HG03066 (cell line): ENCODE results near the gene SLC5A2.

Experiments used
- ATAC-seq: cut with Tn5 transposase; IDR thresholded peaks from one replicate; pipeline ENCODE4 v1.9.1; 2021; ENCODE audit warnings: low read depth; ENCODE audit not compliant: unreplicated experiment

Gene SLC5A2

DNA sequence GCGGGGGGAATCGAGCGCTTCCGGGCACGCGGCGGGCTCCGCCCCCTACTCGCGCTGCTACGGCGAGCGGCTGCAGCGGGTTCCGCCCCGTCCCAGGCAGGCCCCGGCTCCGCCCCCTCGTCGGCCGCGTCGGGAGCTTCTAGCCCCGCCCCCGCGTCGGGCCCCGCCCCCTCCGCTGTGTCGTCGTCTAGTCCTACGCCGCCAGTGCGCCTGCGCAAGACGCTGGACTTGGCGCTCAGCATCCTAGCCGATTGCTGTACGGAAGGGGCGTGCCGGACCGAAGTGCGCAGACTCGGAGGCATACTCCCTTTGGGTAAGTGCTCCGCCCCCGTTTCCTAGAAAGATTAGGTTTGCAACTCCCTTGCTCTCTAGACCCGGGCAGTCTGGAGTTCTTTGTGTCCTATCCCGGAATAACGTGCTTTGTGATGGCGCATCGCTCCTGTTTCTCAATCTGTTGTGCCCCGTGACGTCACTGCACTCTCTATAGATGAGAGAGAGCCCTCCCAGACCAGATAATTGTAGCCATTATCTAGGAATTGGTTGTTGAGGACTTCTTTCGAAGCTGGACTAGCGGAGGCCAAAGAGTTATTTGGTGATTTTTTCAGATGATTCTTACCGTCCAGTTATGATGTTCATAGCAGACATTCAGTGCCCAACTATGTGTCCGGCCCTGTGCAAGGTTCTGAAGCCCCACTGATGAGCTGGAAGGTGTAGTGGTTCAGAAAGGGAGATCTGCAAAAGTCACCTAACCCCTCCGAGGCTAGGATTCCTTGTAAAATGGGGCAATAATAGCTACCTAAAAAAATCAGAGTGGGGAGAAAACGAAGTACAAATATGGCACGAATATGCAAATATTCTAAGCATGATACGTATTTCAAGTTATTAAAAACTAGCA lies 23.0 kb upstream of the SLC5A2 start:
- ATAC-seq = peak; percentile 55

DNA sequence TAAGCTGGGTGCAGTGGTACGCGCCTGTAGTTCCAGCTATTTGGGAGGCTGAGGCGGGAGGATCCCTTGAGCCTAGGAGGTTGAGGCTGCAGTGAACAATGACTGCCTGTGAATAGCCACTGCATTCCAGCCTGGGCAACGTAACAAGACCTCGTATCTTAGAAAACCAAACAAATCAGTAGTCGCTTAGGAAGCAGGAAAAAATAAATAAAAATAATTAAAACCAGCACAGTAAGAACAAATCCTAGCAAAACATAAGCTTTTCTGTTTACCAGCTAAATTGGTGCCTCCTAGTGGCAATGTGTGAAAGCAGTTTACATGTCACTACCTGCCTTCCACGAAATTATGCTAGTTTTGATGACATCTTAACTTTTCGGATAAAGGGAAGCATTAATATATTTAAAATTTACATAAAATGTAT lies 22.3 kb upstream of the SLC5A2 start:
- no peak for ATAC-seq

DNA sequence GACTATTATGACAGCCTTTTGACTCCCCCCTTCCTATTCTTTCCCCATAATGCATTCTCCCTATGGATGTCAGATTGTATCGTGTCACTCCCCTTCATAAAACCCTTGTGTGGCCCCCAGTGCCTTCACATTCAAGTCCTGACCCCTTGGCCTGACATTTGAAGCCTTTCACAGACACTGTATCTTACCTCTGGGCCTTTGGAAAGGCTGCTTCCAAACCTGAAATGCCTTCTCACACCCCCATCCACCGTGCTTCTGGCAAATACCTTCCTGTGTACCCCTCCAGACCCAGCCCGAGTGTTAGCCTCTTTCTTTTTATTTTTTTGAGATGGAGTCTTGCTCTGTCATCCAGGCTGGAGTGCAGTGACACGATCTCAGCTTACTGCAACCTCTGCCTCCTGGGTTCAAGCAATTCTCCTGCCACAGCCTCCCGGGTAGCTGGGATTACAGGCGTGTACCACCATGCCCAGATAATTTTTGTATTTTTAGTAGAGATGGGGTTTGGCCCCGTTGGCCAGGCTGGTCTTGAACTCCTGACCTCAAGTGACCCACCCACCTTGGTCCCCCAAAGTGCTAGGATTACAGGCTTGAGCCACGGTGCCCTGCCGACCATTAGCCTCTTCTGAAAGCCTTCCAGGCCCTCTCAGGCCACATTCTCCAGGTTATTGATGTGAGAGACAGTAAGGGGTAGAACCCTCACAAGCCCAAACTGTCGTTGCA lies 21.6 kb upstream of the SLC5A2 start:
- no peak for ATAC-seq

DNA sequence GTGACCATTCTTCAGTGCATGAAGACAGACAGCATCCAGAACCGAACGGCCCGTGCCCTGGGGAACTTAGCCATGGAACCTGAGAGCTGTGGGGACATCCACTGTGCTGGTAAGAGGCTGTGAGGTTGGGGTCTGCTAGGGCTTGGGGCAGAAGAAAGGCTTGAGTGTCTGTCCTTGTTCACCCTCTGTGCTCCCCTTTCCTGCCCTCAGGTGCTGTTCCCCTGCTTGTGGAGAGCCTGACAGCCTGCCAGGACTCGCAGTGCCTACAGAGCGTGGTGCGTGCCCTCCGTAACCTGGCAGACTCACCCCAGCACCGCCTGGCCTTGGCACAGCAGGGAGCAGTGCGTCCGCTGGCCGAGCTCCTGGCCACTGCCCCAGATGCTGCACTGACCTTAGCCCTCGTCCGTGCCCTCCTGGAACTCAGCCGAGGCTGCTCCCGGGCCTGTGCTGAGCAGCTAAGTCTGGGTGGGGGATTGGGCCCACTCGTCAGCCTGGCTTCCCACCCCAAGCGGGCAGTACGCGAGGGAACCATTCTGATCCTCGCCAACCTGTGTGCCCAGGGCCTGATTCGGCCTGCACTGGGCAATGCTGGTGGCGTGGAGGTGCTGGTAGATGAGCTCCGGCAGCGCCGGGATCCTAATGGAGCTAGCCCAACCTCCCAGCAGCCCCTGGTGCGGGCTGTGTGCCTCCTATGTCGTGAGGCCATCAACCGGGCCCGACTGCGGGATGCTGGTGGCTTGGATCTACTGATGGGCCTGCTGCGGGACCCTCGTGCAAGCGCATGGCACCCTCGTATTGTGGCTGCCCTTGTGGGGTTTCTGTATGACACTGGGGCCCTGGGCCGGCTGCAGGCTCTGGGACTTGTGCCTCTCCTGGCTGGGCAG lies 20.8 kb upstream of the SLC5A2 start:
- ATAC-seq = no peak

DNA sequence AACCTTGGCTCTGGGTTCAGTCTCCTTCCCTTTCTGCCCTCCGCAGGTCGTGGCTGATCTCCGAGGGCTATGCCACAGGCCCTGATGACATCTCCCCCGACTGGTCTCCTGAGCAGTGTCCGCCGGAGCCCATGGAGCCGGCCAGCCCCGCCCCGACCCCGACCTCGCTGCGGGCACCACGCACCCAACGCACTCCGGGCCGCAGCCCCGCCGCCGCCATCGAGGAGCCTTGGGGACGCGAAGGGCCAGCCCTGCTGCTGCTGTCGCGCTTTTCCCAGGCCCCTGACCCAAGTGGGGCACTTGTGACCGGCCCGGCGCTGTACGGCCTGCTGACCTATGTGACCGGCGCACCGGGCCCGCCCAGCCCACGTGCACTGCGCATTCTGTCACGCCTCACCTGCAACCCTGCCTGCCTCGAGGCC lies 18.6 kb upstream of the SLC5A2 start:
- ATAC-seq = no peak

DNA sequence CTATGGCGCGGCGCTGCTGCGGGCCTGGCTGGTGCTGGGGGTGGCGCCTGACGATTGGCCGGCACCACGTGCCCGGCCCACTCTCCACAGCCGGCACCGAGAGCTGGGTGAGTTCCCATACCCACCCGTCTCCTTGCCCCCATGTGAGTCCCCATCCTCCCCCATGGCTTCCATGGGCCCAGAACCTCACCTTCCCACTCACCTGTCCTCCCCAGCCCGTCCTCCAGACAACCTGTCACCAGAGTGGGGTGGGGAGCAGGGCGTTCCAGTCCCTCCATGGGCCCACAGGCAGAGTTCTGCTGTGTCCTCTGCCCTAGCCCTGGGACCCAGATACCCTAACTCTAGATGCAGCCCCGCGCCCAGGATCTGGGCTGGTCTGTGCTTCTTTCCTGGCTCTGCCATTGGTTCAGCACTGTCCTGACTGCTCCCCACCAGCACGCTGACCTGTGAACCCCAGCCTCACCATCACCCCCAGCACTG lies 18.1 kb upstream of the SLC5A2 start:
- ATAC-seq = no peak

DNA sequence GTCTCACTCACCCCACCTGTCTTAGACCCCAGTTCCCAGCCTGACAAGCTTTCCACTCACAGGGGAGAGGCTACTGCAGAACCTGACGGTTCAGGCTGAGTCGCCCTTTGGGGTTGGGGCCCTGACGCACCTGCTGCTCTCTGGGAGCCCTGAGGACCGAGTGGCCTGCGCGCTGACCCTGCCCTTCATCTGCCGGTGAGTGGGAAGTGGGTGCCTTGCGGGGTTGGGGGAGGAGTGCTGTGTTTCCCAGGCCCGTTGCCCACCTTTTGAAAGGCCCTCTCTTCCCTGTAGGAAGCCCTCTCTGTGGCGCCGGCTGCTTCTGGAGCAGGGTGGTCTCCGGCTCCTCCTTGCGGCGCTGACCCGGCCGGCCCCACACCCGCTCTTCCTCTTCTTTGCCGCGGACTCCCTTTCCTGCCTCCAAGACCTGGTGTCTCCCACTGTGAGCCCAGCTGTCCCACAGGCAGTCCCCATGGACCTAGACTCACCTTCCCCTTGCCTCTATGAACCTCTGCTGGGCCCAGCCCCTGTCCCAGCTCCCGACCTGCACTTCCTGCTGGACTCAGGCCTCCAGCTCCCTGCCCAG lies 17.0 kb upstream of the SLC5A2 start:
- no peak for ATAC-seq

DNA sequence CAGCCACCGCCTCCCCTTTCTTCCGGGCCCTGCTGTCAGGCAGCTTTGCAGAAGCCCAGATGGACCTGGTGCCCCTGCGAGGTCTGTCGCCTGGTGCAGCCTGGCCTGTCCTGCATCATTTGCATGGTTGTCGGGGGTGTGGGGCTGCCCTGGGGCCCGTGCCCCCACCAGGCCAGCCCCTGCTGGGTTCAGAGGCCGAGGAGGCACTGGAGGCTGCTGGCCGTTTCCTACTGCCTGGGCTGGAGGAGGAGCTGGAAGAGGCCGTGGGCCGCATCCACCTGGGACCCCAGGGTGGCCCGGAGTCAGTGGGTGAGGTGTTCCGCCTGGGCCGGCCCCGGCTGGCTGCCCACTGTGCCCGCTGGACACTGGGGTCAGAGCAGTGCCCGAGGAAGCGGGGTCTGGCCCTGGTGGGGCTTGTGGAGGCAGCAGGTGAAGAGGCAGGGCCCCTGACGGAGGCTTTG lies 16.5 kb upstream of the SLC5A2 start:
- ATAC-seq = no peak

DNA sequence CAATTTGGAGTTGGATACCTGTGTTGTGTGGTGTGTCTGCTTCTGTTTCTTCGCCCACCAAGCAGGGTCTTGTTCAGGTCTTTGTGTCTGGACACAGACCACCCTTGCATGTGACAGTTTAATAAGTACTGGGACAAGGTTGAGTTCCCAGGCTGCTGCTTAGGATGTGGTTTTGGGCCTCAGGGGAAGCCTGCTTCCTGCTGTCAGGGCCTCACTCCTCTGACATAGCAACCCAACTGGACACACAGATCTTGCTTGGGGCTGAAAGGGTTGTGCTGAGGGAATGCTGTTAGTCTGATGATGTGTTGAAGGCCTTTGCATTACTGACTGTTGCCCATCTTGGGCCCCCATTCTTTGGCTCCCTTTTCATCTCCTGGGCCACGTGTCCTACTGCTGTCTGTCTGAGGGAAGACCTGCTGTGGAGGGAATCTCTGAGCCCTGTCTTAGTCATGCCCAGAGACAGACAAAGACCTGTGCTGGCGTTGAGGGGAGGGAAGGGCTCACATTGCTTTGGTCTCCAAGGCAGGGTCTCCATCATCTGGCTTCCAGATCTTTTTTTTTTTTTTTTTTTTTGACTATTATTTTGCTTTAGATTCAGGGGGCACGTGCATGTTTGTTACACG lies 15.7 kb upstream of the SLC5A2 start:
- peak; percentile 57 for ATAC-seq

DNA sequence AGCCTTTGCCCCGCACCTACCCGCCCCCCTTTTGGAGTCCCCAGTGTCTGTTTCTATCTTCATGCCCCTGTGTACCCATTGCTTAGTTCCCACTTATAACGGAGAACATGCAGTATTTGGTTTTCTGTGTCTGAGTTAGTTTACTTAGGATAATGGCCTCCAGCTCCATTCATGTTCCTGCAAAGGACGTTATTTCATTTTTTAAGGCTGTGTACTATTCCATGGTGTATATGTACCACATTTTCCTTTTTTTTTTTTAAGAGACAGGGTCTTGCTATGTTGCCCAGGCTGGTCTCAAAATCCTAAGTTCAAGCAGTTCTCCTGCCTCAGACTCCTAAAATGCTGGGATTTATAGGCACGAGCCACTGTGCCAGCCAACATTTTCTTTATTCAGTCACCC lies 15.1 kb upstream of the SLC5A2 start:
- ATAC-seq = no peak

DNA sequence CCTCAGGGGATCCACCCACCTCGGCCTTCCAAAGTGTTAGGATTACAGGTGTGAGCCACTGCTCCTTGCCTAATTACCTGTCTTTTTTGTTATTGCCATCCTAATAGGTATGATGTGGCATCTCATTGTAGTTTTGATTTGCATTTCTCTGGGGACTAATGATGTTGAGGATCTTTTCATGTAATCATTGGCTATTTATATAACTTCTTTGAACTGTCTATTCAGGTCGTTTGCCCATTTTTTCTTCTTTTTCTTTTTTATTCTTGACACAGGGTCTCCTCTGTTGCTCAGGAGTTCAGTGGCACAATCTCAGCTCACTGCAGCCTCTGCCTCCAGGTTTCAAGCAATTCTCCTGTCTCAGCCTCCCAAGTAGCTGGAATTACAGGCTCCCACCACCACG lies 12.3 kb upstream of the SLC5A2 start:
- ATAC-seq = no peak

DNA sequence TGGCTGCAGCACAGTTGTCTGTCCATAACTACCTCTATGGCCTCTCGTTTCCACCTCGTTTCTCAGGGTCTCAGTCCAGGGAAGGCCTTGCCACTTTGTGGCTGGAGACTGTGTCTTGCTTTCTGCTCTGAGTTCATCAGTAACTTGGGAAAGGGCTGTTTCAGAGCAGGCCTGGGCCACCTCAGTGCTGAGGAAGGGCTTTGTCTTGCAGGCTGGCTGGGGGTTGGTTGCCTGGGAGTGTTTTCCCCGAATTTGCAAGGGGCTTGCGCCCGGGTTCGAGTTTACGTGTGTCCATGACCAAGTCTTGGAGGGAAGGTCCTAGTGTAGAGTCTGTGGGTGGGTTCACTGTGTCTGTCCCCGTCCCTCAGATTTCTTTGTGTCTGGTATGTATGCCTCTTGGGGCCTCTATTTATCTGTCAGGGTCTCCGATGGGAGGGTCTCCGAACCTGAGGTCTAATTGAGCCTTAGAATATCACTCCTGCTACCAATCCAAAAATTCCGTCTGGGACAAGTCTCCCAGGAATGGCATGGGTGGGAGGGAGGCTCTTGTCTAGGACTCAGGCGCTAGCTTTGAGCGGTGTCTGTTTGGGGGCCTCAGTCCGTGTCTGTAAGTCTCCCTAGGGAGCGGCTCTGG lies 11.6 kb upstream of the SLC5A2 start:
- ATAC-seq = no peak

DNA sequence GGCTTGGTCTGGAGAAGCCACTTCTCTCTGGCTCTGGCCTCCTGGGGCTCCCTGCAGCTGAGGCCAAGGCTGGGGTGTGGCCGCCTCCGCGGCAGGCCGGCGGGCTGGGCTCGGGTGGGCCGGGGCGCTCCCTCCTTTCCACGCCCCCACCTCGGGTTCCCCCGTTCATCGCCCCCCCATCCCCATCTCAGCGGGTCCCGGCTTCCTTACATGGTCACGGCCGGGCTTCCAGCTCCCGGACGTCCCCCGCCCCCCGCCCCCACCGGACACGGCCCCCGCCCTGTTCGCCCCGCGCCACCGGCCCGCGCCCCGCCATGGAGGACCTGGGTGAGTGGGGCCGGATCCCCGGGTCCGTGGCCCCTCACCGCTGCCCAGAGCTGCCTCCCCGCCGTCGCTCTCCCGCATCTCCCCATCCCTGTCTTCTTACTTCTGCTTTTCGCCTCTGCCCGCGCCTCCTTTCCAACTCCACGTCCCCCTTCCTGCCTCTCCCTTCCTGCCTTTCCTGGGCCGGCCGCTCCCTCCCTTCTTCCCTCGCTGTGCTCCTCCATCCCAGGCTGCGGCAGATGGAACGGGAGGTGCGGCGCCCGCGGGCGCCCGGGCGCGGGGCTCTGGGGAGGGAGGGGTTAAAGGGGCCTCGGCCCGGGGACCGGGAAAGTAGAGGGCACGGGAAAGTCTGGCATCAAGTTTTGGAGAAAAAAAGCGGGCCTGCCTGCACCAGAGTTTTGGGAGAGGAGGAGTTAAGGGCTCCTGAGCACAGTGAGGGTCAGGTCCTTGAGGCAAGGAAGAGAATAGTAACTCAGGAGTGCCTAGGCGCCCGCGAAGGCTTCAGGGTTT lies 10.8 kb upstream of the SLC5A2 start, which contains the start of gene TGFB1I1:
Gene TGFB1I1, plus strand, starts transcription at position 278 of the 834 bp plus-strand sequence. Its CDS starts 37 bp downstream, at position 315.
- ATAC-seq = no peak

DNA sequence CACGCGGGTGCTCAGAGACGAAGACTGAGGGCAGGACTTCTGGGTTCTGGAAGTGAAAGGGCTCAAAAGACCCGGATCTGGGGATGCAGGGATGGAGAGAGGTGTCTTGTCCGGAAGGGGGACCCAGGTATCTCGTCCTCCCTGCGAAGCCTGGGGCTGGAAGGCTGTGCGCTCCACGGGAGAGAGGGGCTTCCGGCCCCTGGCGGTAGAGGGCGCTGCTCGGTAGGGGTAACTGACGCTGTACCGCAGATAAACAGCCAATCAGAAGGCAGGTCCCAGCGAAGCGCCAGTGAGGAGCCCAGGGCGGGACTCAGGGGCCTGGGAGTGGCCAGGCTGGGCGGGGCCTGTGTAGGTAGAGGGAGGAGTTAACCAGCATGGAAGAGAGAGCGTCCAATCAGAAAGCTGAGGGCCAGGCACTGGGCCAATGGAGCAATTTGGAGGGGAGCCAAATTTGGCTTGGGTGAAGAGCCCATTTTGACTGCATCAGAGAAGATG lies 10.2 kb upstream of the SLC5A2 start:
- ATAC-seq = no peak

DNA sequence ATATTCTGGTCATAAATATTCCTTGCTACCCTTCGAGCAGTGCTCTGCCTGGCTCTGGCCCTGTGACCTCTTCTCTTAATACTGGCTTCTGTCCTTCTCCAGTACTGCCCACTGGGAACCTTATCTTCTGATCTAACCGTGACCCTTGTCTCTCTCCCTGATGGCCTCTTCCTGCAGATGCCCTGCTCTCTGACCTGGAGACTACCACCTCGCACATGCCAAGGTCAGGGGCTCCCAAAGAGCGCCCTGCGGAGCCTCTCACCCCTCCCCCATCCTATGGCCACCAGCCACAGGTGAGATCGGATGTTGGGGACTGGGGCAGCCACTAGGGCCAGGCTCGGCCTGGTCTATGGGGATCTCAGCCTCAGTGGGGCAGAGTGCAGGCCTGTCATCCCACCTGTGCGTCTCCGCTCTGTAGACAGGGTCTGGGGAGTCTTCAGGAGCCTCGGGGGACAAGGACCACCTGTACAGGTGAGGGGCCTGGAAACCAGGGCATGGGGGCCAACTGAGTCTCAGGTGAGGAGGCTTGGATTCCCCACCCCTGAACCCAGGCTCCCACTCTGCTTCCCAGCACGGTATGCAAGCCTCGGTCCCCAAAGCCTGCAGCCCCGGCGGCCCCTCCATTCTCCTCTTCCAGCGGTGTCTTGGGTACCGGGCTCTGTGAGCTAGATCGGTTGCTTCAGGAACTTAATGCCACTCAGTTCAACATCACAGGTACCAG lies 9.5 kb upstream of the SLC5A2 start:
- ATAC-seq = no peak

DNA sequence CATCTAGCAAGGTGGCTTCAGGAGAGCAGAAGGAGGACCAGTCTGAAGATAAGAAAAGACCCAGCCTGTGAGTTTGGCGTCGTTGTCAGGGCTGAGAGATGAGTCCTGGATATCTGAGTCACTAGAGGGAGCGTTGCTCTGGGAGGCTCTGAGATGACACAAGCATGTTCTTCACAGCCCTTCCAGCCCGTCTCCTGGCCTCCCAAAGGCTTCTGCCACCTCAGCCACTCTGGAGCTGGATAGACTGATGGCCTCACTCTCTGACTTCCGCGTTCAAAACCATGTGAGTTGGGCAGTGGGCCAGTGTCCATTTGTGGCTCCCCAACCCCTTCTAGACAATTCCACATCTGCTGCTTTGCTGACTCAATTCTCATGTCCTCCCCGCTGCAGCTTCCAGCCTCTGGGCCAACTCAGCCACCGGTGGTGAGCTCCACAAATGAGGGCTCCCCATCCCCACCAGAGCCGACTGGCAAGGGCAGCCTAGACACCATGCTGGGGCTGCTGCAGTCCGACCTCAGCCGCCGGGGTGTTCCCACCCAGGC lies 8.7 kb upstream of the SLC5A2 start:
- ATAC-seq = no peak
